HepG2 (cell line): ENCODE data around the gene HAGHL. TPM values are rescaled to one million over a fixed set of nuclear protein-coding genes. Genes with fewer than 3 reads are reported as not detected.

Experiments
- ATAC-seq: fragments of 200-7000 bp; cut with Tn5 transposase; 3 replicates; pipeline ENCODE4 v1.9.1; 2020; ENCODE audit warnings: mild to moderate bottlenecking, moderate library complexity
- BruUV-seq: library from RNA; stranded (reverse); fragments of 400-500 nt; replicated peaks from 2 replicates; lab custom pipeline; 2021; lab: Mats Ljungman, UMichigan
- CTCF ChIA-PET: fragments of 300-600 bp; formaldehyde crosslinking; extraction: SDS; loops from one replicate; lab custom pipeline; 2021; ENCODE audit warnings: low total read pairs, inconsistent platforms, low intra/inter-chr PET ratio; lab: Yijun Ruan, JAX
- POLR2A ChIA-PET: fragments of 350-600 bp; sonication (Branson Sonifier 250); formaldehyde crosslinking; loops from one replicate; lab custom pipeline; 2020; ENCODE audit warnings: antibody characterized with exemption, inconsistent platforms; lab: Yijun Ruan, JAX
- DNase-seq: peaks from one replicate; pipeline ENCODE4 v3.0.0-alpha.2; 2015; ENCODE audit warnings: low spot score
- FAIRE-seq: peaks from 3 replicates; lab custom pipeline; 2011; peaks lifted over from hg19 to GRCh38; lab: Jason Lieb, UNC
- H2AFZ ChIP-seq: one replicate; pipeline ENCODE4 v1.6.1; 2011; ENCODE audit warnings: low read length, inconsistent platforms
- H3K27ac ChIP-seq: fragments of 300-600 bp; 3 replicates; pipeline ENCODE4 v1.8.0; 2011; ENCODE audit warnings: mixed run types, mild to moderate bottlenecking, mixed read lengths, low read length, inconsistent platforms; ENCODE audit not compliant: insufficient read depth; ENCODE audit errors: extremely low read length
- H3K27me3 ChIP-seq, 2 experiments: fragments of 200-600 bp in 1 of 2; 2 replicates in 1 of 2; 3 replicates in 1 of 2; pipeline versions ENCODE4 v1.6.0 to v1.8.0; 2011; ENCODE audit warnings: low read length in 2 of 2, mild to moderate bottlenecking in 2 of 2, moderate library complexity in 2 of 2, inconsistent platforms in 1 of 2; ENCODE audit not compliant: insufficient read depth in 2 of 2, control insufficient read depth in 1 of 2
- H3K36me3 ChIP-seq, 2 experiments: fragments of 200-600 bp in 1 of 2; replicated peaks in 1 of 2; 2 replicates in 1 of 2; 3 replicates in 1 of 2; pipeline versions ENCODE4 v1.5.1 to v1.8.0; 2011; ENCODE audit warnings: low read length in 2 of 2, inconsistent platforms in 1 of 2; ENCODE audit not compliant: insufficient read depth in 2 of 2, control insufficient read depth in 1 of 2
- H3K4me1 ChIP-seq: 2 replicates; pipeline ENCODE4 v1.5.1; 2012; ENCODE audit warnings: low read length, inconsistent platforms; ENCODE audit not compliant: insufficient read depth
- H3K4me2 ChIP-seq: 2 replicates; pipeline ENCODE4 v1.6.0; 2011; ENCODE audit warnings: low read depth, low read length, inconsistent platforms
- H3K4me3 ChIP-seq, 3 experiments: fragments of 200-600 bp in 1 of 3; sonication (generic), shearing (Covaris generic) in 1 of 3; replicated peaks in 1 of 3; 2 replicates each; pipeline ENCODE4 v1.5.1; 2011 to 2016; ENCODE audit warnings: low read length in 3 of 3, inconsistent platforms in 2 of 3, low read depth in 2 of 3, mild to moderate bottlenecking in 2 of 3, control low read depth in 1 of 3, mixed read lengths in 1 of 3; ENCODE audit not compliant: insufficient read depth in 1 of 3
- H3K79me2 ChIP-seq: one replicate; pipeline ENCODE4 v1.6.1; 2011; ENCODE audit warnings: low read length, inconsistent platforms; ENCODE audit not compliant: insufficient read depth
- H3K9ac ChIP-seq: 2 replicates; pipeline ENCODE4 v1.6.0; 2011; ENCODE audit warnings: mild to moderate bottlenecking, low read depth, low read length, inconsistent platforms; ENCODE audit not compliant: insufficient read depth
- H3K9me3 ChIP-seq: 2 replicates; pipeline ENCODE4 v1.5.1; 2012; ENCODE audit warnings: mild to moderate bottlenecking, low read length
- H4K20me1 ChIP-seq: 2 replicates; pipeline ENCODE4 v1.6.0; 2011; ENCODE audit warnings: inconsistent platforms, mild to moderate bottlenecking, low read length, moderate library complexity; ENCODE audit not compliant: insufficient read depth
- BHLHE40 ChIP-seq: IDR thresholded peaks from 2 replicates; pipeline ENCODE4 v1.6.1; 2011; ENCODE audit warnings: low read length, improper control_type of control experiment
- CREM ChIP-seq, 2 experiments: sonication (generic) in 1 of 2; formaldehyde crosslinking in 1 of 2; IDR thresholded peaks; 2 replicates each; pipeline versions ENCODE4 v1.4.0 to v1.6.1; 2016 to 2020; ENCODE audit warnings: antibody characterized with exemption in 1 of 2, mild to moderate bottlenecking in 1 of 2, missing genetic modification reagents in 1 of 2
- HIC2 ChIP-seq: sonication (generic); formaldehyde crosslinking; IDR thresholded peaks from 2 replicates; pipeline ENCODE4 v1.9.0; 2022; ENCODE audit warnings: low read depth, missing genetic modification reagents
- MATR3 ChIP-seq: sonication (generic); formaldehyde crosslinking; IDR thresholded peaks from 2 replicates; pipeline ENCODE4 v1.4.0; 2020; ENCODE audit warnings: missing genetic modification reagents
- REL ChIP-seq: sonication (generic); formaldehyde crosslinking; conservative IDR thresholded peaks from 2 replicates; pipeline ENCODE4 v1.8.0; 2022; ENCODE audit warnings: mild to moderate bottlenecking, missing genetic modification reagents, moderate library complexity
- REXO4 ChIP-seq: sonication (generic); formaldehyde crosslinking; IDR thresholded peaks from 2 replicates; pipeline ENCODE4 v1.8.0; 2022; ENCODE audit warnings: missing genetic modification reagents, mild to moderate bottlenecking, borderline replicate concordance
- SP2 ChIP-seq: sonication (generic); formaldehyde crosslinking; IDR thresholded peaks from 2 replicates; pipeline ENCODE4 v1.5.1; 2020; ENCODE audit warnings: mild to moderate bottlenecking, missing genetic modification reagents
- SRSF4 ChIP-seq: fragments of 200-400 bp; formaldehyde crosslinking; IDR thresholded peaks from one replicate; pipeline ENCODE4 v1.6.1; 2018; ENCODE audit warnings: mild to moderate bottlenecking, low read depth, low read length, moderate library complexity; ENCODE audit not compliant: poor library complexity, severe bottlenecking
- TRIM24 ChIP-seq: sonication (generic); formaldehyde crosslinking; IDR thresholded peaks from 2 replicates; pipeline ENCODE4 v1.8.0; 2022; ENCODE audit warnings: mild to moderate bottlenecking, missing genetic modification reagents
- ZBTB21 ChIP-seq: sonication (generic); formaldehyde crosslinking; IDR thresholded peaks from 2 replicates; pipeline ENCODE4 v1.4.0; 2020; ENCODE audit warnings: missing genetic modification reagents
- ZBTB3 ChIP-seq: sonication (generic); formaldehyde crosslinking; IDR thresholded peaks from 2 replicates; pipeline ENCODE4 v1.4.0; 2020; ENCODE audit warnings: low read depth, mild to moderate bottlenecking, moderate library complexity, missing genetic modification reagents, borderline replicate concordance
- ZFP82 ChIP-seq: sonication (generic); formaldehyde crosslinking; IDR thresholded peaks from 2 replicates; pipeline ENCODE4 v1.5.1; 2020; ENCODE audit warnings: mild to moderate bottlenecking, missing genetic modification reagents, borderline replicate concordance
- ZIK1 ChIP-seq: sonication (generic); formaldehyde crosslinking; IDR thresholded peaks from 2 replicates; pipeline ENCODE4 v1.5.0; 2020; ENCODE audit warnings: mild to moderate bottlenecking, low read depth, missing genetic modification reagents, borderline replicate concordance
- ZNF142 ChIP-seq: sonication (generic); formaldehyde crosslinking; IDR thresholded peaks from 2 replicates; pipeline ENCODE4 v1.4.0; 2020; ENCODE audit warnings: missing genetic modification reagents
- ZNF230 ChIP-seq: sonication (generic); formaldehyde crosslinking; IDR thresholded peaks from 2 replicates; pipeline ENCODE4 v1.4.0; 2020; ENCODE audit warnings: mild to moderate bottlenecking, missing genetic modification reagents
- ZNF598 ChIP-seq: sonication (generic); formaldehyde crosslinking; IDR thresholded peaks from 2 replicates; pipeline ENCODE4 v1.5.1; 2020; ENCODE audit warnings: mild to moderate bottlenecking, missing genetic modification reagents, borderline replicate concordance
- ZNF607 ChIP-seq: sonication (generic); formaldehyde crosslinking; IDR thresholded peaks from 2 replicates; pipeline ENCODE4 v1.5.1; 2020; ENCODE audit warnings: missing genetic modification reagents, mild to moderate bottlenecking, borderline replicate concordance
- WGBS: methylation state at CpG from one replicate; pipeline ENCODE4 v1.1.6; 2017; ENCODE audit warnings: low lambda C conversion rate; 5-methylcytosine and 5-hydroxymethylcytosine counted together
- in situ Hi-C: cut with HindIII; loops from 2 replicates; pipeline ENCODE4 v1.10.0; 2017; ENCODE audit warnings: low pct_unique_long_range_greater_than_20kb; ENCODE audit not compliant: extremely low pct_ligation_motif_present
- intact Hi-C: fragments of 100-400 bp; cut with micrococcal nuclease; formaldehyde crosslinking; loops from one replicate; pipeline ENCODE4 v1.10.0; 2022; ENCODE audit not compliant: unreplicated experiment
- polyA plus RNA-seq, 8 experiments: library from polyadenylated mRNA; depleted of rRNA in 3 of 8; stranded (reverse) in 7 of 8; unstranded in 1 of 8; fragments of >200 nt; fragmentation: Illumina TruSeq in 4 of 8; extraction: Trizol in 4 of 8; gene quantifications; 2 replicates each; pipeline versions ENCODE4 v1.2.1 to v1.2.3, GENCODE V29; 2011 to 2016; ENCODE audit warnings: low read depth in 4 of 8, missing spikeins in 1 of 8, mixed read lengths in 1 of 8; ENCODE audit not compliant: insufficient read depth in 1 of 8
- total RNA-seq, 5 experiments: library from RNA; depleted of rRNA; stranded (reverse); fragments of >200 nt; fragmentation: Illumina TruSeq; extraction: Trizol; gene quantifications; 2 replicates each; pipeline ENCODE4 v1.2.3, GENCODE V29; 2016; ENCODE audit warnings: low read depth in 1 of 5

Gene HAGHL
- total and polyA plus RNA-seq, 2 of the 13 experiments (the other 11 are each of a cell fraction or from before 2014, with no cell fraction given), result 3.4 to 8.4 TPM

- Histone ChIP-seq H2AFZ (no peak overlapping the region), H4K20me1 (peaks cover 3% of the 10 kb centered on the region; the same call in 1 of the 2 replicates), H3K27me3 (peaks cover 33 to 76% of the 10 kb centered on the region in 2 experiments), H3K79me2 (no peaks in the 10 kb centered on the region), H3K4me2 (no peak overlapping the region), H3K4me3 (no peak overlapping the region), H3K36me3 (no peaks in the 10 kb centered on the region), H3K9me3 (no peaks in the 10 kb centered on the region), H3K4me1 (no peaks in the 10 kb centered on the region), H3K27ac (no peak overlapping the region), H3K9ac (no peak overlapping the region)
- intact Hi-C loops (no loop called here), in situ Hi-C loops (no loop called here)
- BruUV-seq, result no TSS peak
- FAIRE-seq, result no peak
- ATAC-seq, result peak; percentile 11; the same call in 1 of the 3 replicates
- no CpG with 5 or more reads among the region's 12 CpGs for WGBS
- CTCF ChIA-PET, result no interaction called here
- POLR2A ChIA-PET, result no interaction called here
- DNase-seq, result no peak
- TF ChIP-seq ZNF230 (CRISPR knock-in tag) (no peak), ZBTB3 (CRISPR knock-in tag) (no peak), REXO4 (CRISPR knock-in tag) (no peak), ZNF607 (CRISPR knock-in tag) (no peak), REL (CRISPR knock-in tag) (no peak), BHLHE40 (no peak), HIC2 (CRISPR knock-in tag) (no peak), ZNF598 (CRISPR knock-in tag) (no peak), ZNF142 (CRISPR knock-in tag) (no peak), ZFP82 (CRISPR knock-in tag) (no peak), MATR3 (CRISPR knock-in tag) (no peak), SRSF4 (no peak), ZIK1 (CRISPR knock-in tag) (no peak), CREM (IDR thresholded peaks at IDR 0.05) (no peak), CREM (CRISPR knock-in tag; IDR thresholded peaks at IDR 0.05) (no peak), SP2 (CRISPR knock-in tag) (no peak), TRIM24 (CRISPR knock-in tag) (no peak), ZBTB21 (CRISPR knock-in tag) (no peak)
These were observed 23.5 kb upstream of the HAGHL start for GRCh38 chr16:703406-703805.
